OCI-LY1 (cell line): ENCODE measurements around the gene NECTIN1.

Source experiments
- H2AFZ ChIP-seq: fragments of 200-600 bp; sonication (generic), shearing (Covaris generic); 2 replicates; pipeline ENCODE4 v1.6.0; 2014; ENCODE audit warnings: antibody characterized with exemption, mild to moderate bottlenecking, low read length
- H3F3A ChIP-seq: fragments of 200-600 bp; sonication (generic), shearing (Covaris generic); 2 replicates; pipeline ENCODE4 v1.6.0; 2014; ENCODE audit warnings: mild to moderate bottlenecking, antibody characterized with exemption, low read length, moderate library complexity; ENCODE audit not compliant: insufficient read depth
- H3K27ac ChIP-seq: fragments of 200-600 bp; sonication (generic); 2 replicates; pipeline ENCODE4 v1.5.1; 2014; ENCODE audit warnings: low read length, mixed run types, mild to moderate bottlenecking, low read depth; ENCODE audit not compliant: poor library complexity, severe bottlenecking
- H3K27me3 ChIP-seq: fragments of 200-600 bp; sonication (generic); 2 replicates; pipeline ENCODE4 v1.6.0; 2014; ENCODE audit warnings: antibody characterized with exemption, mild to moderate bottlenecking, low read length, moderate library complexity; ENCODE audit not compliant: insufficient read depth
- H3K36me3 ChIP-seq: fragments of 200-600 bp; sonication (generic); 2 replicates; pipeline ENCODE4 v1.6.1; 2014; ENCODE audit warnings: mild to moderate bottlenecking, antibody characterized with exemption, low read length, moderate library complexity, mixed read lengths; ENCODE audit not compliant: insufficient read depth
- H3K4me1 ChIP-seq: fragments of 200-600 bp; sonication (generic); 2 replicates; pipeline ENCODE4 v1.5.1; 2014; ENCODE audit warnings: mild to moderate bottlenecking, low read length, moderate library complexity; ENCODE audit not compliant: insufficient read depth, severe bottlenecking
- H3K4me2 ChIP-seq: fragments of 200-600 bp; sonication (generic), shearing (Covaris generic); 2 replicates; pipeline ENCODE4 v1.6.1; 2014; ENCODE audit warnings: low read length
- H3K4me3 ChIP-seq: fragments of 200-600 bp; sonication (generic); 2 replicates; pipeline ENCODE4 v1.5.1; 2014; ENCODE audit warnings: low read length, low read depth, mild to moderate bottlenecking, mixed read lengths; ENCODE audit not compliant: poor library complexity, severe bottlenecking
- H3K79me2 ChIP-seq: fragments of 200-600 bp; shearing (Covaris generic); 2 replicates; pipeline ENCODE4 v1.6.1; 2016; ENCODE audit warnings: mixed run types, low read length, mixed read lengths; ENCODE audit not compliant: insufficient read depth
- H3K9ac ChIP-seq: fragments of 200-600 bp; sonication (generic), shearing (Covaris generic); 2 replicates; pipeline ENCODE4 v1.6.1; 2014; ENCODE audit warnings: mild to moderate bottlenecking, low read length, mixed read lengths
- H3K9me2 ChIP-seq: fragments of 200-600 bp; sonication (generic), shearing (Covaris generic); 2 replicates; pipeline ENCODE4 v1.6.1; 2014; ENCODE audit warnings: low read depth, mild to moderate bottlenecking, low read length, mixed read lengths
- H3K9me3 ChIP-seq: fragments of 200-600 bp; shearing (Covaris generic); 2 replicates; pipeline ENCODE4 v1.6.1; 2014; ENCODE audit warnings: low read length, mixed read lengths
- H4K20me1 ChIP-seq: fragments of 200-600 bp; sonication (generic), shearing (Covaris generic); 2 replicates; pipeline ENCODE4 v1.6.0; 2016; ENCODE audit warnings: mild to moderate bottlenecking, low read length; ENCODE audit not compliant: insufficient read depth
- CTCF ChIP-seq: fragments of 200-600 bp; sonication (generic), shearing (Covaris generic); IDR thresholded peaks from 2 replicates; pipeline ENCODE4 v1.5.1; 2017; ENCODE audit warnings: mild to moderate bottlenecking, antibody characterized with exemption, low read length, moderate library complexity, mixed read lengths
- EZH2 ChIP-seq: fragments of 200-600 bp; sonication (generic), shearing (Covaris generic); IDR thresholded peaks from 2 replicates; pipeline ENCODE4 v1.8.0; 2017; ENCODE audit warnings: borderline replicate concordance, mixed run types, mild to moderate bottlenecking, antibody characterized with exemption, low read length, moderate library complexity, mixed read lengths

The NECTIN1 gene

GRCh38 chr11:119639642-119640205 lies 89.3 kb downstream of the NECTIN1 start:
- Histone ChIP-seq H3K4me1 (no peaks in the 10 kb centered on the region), H3K9me2 (no peaks in the 10 kb centered on the region), H3K79me2 (no peaks in the 10 kb centered on the region), H4K20me1 (no peaks in the 10 kb centered on the region), H3K36me3 (no peaks in the 10 kb centered on the region), H3F3A (no peaks in the 10 kb centered on the region), H3K9ac (no peak overlapping the region), H3K4me3 (no peak overlapping the region), H3K27ac (no peak overlapping the region), H3K27me3 (no peaks in the 10 kb centered on the region), H3K4me2 (no peak overlapping the region), H3K9me3 (no peaks in the 10 kb centered on the region), H2AFZ (no peak overlapping the region)
- TF ChIP-seq CTCF (no peak), EZH2 (no peak)

- Histone ChIP-seq H3K9me2 (no peaks in the 10 kb centered on the region), H3K4me2 (no peak overlapping the region), H3K9me3 (no peaks in the 10 kb centered on the region), H3K36me3 (no peaks in the 10 kb centered on the region), H3K4me1 (no peaks in the 10 kb centered on the region), H3K27ac (no peak overlapping the region), H3K4me3 (no peak overlapping the region), H4K20me1 (no peaks in the 10 kb centered on the region), H3F3A (no peaks in the 10 kb centered on the region), H3K27me3 (no peaks in the 10 kb centered on the region), H3K79me2 (no peaks in the 10 kb centered on the region), H2AFZ (no peak overlapping the region), H3K9ac (no peak overlapping the region)
- no peak for TF ChIP-seq EZH2
- no peak for TF ChIP-seq CTCF
These were observed 90.1 kb downstream of the NECTIN1 start for GRCh38 chr11:119638851-119639250.

GRCh38 chr11:119637481-119637880 lies 91.5 kb downstream of the NECTIN1 start:
- Histone ChIP-seq H3K4me1 (no peaks in the 10 kb centered on the region), H2AFZ (no peak overlapping the region), H3K36me3 (no peaks in the 10 kb centered on the region), H3K27me3 (no peaks in the 10 kb centered on the region), H3K4me2 (no peak overlapping the region), H4K20me1 (no peaks in the 10 kb centered on the region), H3K9me2 (no peaks in the 10 kb centered on the region), H3K27ac (no peak overlapping the region), H3F3A (no peaks in the 10 kb centered on the region), H3K9me3 (no peaks in the 10 kb centered on the region), H3K79me2 (no peaks in the 10 kb centered on the region), H3K9ac (no peak overlapping the region), H3K4me3 (no peak overlapping the region)
- no peak for TF ChIP-seq CTCF
- no peak for TF ChIP-seq EZH2
